H1 (cell line): ENCODE data around the gene GFRA3. TPM values are rescaled to one million over a fixed set of nuclear protein-coding genes. Genes with fewer than 3 reads are reported as not detected.
A peak's percentile ranks its signal among the peaks of the same experiment; 100 is the strongest.

Experiments used
- ATF2 ChIP-seq: IDR thresholded peaks from 2 replicates; pipeline ENCODE4 v1.6.1; 2012; ENCODE audit warnings: low read length, inconsistent platforms
- CTCF ChIP-seq, 3 experiments: IDR thresholded peaks; 1 replicate in 2 of 3; 2 replicates in 1 of 3; pipeline versions ENCODE4 v1.5.1 to v1.6.1; 2011; ENCODE audit warnings: low read length in 3 of 3, mild to moderate bottlenecking in 3 of 3, inconsistent platforms in 2 of 3, low read depth in 1 of 3, moderate library complexity in 1 of 3; ENCODE audit not compliant: insufficient read depth in 1 of 3; ENCODE audit errors: control extremely low read depth in 1 of 3
- EP300 ChIP-seq, 2 experiments: IDR thresholded peaks; 1 replicate in 1 of 2; 2 replicates in 1 of 2; pipeline ENCODE4 v1.6.1; 2011 to 2012; ENCODE audit warnings: low read depth in 2 of 2, low read length in 2 of 2, mild to moderate bottlenecking in 2 of 2, borderline replicate concordance in 1 of 2, inconsistent platforms in 1 of 2, moderate library complexity in 1 of 2
- EZH2 ChIP-seq: fragments of 200-600 bp; sonication (generic); IDR thresholded peaks from 2 replicates; pipeline ENCODE4 v1.7.1; 2012; ENCODE audit warnings: low read depth, mild to moderate bottlenecking, moderate library complexity, low read length, inconsistent platforms; ENCODE audit not compliant: severe bottlenecking
- HDAC6 ChIP-seq: IDR thresholded peaks from one replicate; pipeline ENCODE4 v1.7.1; 2012; ENCODE audit warnings: low read depth, mild to moderate bottlenecking, inconsistent platforms, low read length, moderate library complexity
- MAFK ChIP-seq: IDR thresholded peaks from 2 replicates; pipeline ENCODE4 v1.6.1; 2012; ENCODE audit warnings: low read depth, mild to moderate bottlenecking, improper control_type of control experiment, low read length
- POLR2A ChIP-seq, 2 experiments: IDR thresholded peaks; 1 replicate in 1 of 2; 2 replicates in 1 of 2; pipeline ENCODE4 v1.6.1; 2011; ENCODE audit warnings: low read depth in 2 of 2, low read length in 2 of 2, mild to moderate bottlenecking in 2 of 2; ENCODE audit errors: control extremely low read depth in 1 of 2
- POU5F1 ChIP-seq: IDR thresholded peaks from 2 replicates; pipeline ENCODE4 v1.6.1; 2011; ENCODE audit warnings: low read depth, mild to moderate bottlenecking, low read length, moderate library complexity
- RBBP5 ChIP-seq: IDR thresholded peaks from 2 replicates; pipeline ENCODE4 v1.7.1; 2012; ENCODE audit warnings: low read depth, mild to moderate bottlenecking, inconsistent platforms, low read length, moderate library complexity, borderline replicate concordance
- RFX5 ChIP-seq: IDR thresholded peaks from 2 replicates; pipeline ENCODE4 v1.6.1; 2011; ENCODE audit warnings: low read depth, low read length, improper control_type of control experiment, borderline replicate concordance
- RNF2 ChIP-seq: fragments of 200-900, 300-1000 bp; sonication (generic); IDR thresholded peaks from 2 replicates; pipeline ENCODE4 v1.7.1; 2016; ENCODE audit warnings: borderline replicate concordance, low read depth, mild to moderate bottlenecking, antibody characterized with exemption, low read length; ENCODE audit not compliant: poor library complexity, severe bottlenecking; ENCODE audit errors: missing control alignments
- RXRA ChIP-seq: IDR thresholded peaks from 2 replicates; pipeline ENCODE4 v1.6.1; 2011; ENCODE audit warnings: low read depth, mild to moderate bottlenecking, low read length, moderate library complexity; ENCODE audit not compliant: insufficient read depth
- SP4 ChIP-seq: IDR thresholded peaks from 2 replicates; pipeline ENCODE4 v1.6.1; 2012; ENCODE audit warnings: low read length, inconsistent platforms
- SUZ12 ChIP-seq: fragments of 200-600 bp; sonication (generic); IDR thresholded peaks from 2 replicates; pipeline ENCODE4 v1.6.1; 2012; ENCODE audit warnings: mild to moderate bottlenecking, inconsistent platforms, low read length, moderate library complexity, mixed read lengths
- TAF7 ChIP-seq: optimal IDR thresholded peaks from 2 replicates; pipeline ENCODE3; 2011; ENCODE audit warnings: low read depth, mild to moderate bottlenecking, inconsistent platforms, low read length, moderate library complexity, borderline replicate concordance
- TCF12 ChIP-seq: IDR thresholded peaks from 2 replicates; pipeline ENCODE4 v1.6.1; 2011; ENCODE audit warnings: low read depth, mild to moderate bottlenecking, low read length
- polyA plus RNA-seq, 7 experiments: library from polyadenylated mRNA; depleted of rRNA in 3 of 7; stranded (reverse) in 5 of 7; unstranded in 2 of 7; fragments of >200 nt in 5 of 7; fragments of 200-250 nt in 2 of 7; gene quantifications; 1 replicate in 5 of 7; 2 replicates in 1 of 7; 4 replicates in 1 of 7; pipeline versions ENCODE4 v1.2.1 to v1.2.3, GENCODE V29; 2011 to 2013; ENCODE audit warnings: missing spikeins in 2 of 7, mixed read lengths in 2 of 7
- total RNA-seq: library from RNA; stranded (reverse); fragmentation: NEBNext Ultra II Directional; extraction: Animal tissue kit (Norgen Biotek cat#: 25700); gene quantifications from 2 replicates; pipeline ENCODE4 v1.2.1, GENCODE V29; 2021
- TF ChIP-seq, protein P1 (sequence below): IDR thresholded peaks from 2 replicates; pipeline ENCODE4 v1.6.1; 2011; ENCODE audit warnings: low read length, improper control_type of control experiment

GFRA3 gene
- total and polyA plus RNA-seq, 2 of the 8 experiments (the other 6 are each of a cell fraction or from before 2014, with no cell fraction given): 0.88 to 3.4 TPM

- TF ChIP-seq RNF2 (no peak), MAFK (no peak), RBBP5 (no peak), POU5F1 (no peak), EZH2 (peak; percentile 59), TCF12 (no peak), SP4 (no peak), TAF7 (no peak), RFX5 (no peak), CTCF (IDR thresholded peaks at IDR 0.05; ENCODE audit: control extremely low read depth in 1 of 3, insufficient read depth in 1 of 3, low read depth in 1 of 3, low read length in 3 of 3) (no peak), RXRA (no peak), HDAC6 (no peak), SUZ12 (peak; percentile 61; the same call in 1 of the 2 replicates), EP300 (IDR thresholded peaks at IDR 0.05; ENCODE audit: borderline replicate concordance in 1 of 2, low read depth in 2 of 2, low read length in 2 of 2) (no peak), ATF2 (no peak), POLR2A (IDR thresholded peaks at IDR 0.05; ENCODE audit: control extremely low read depth in 1 of 2, low read depth in 2 of 2, low read length in 2 of 2) (no peak)
- TF ChIP-seq, protein P1, sequence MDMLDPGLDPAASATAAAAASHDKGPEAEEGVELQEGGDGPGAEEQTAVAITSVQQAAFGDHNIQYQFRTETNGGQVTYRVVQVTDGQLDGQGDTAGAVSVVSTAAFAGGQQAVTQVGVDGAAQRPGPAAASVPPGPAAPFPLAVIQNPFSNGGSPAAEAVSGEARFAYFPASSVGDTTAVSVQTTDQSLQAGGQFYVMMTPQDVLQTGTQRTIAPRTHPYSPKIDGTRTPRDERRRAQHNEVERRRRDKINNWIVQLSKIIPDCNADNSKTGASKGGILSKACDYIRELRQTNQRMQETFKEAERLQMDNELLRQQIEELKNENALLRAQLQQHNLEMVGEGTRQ: no peak
These were observed 32.5 kb downstream of the GFRA3 start (continued) for GRCh38 chr5:138241688-138242571.
